ENCODE results near the gene TINAG. TPM values are rescaled to one million over a fixed set of nuclear protein-coding genes. Genes with fewer than 3 reads are reported as not detected.

The TINAG gene
- polyA plus RNA-seq = not detected

- Mint-ChIP-seq H3K27me3 (ENCODE audit: low read depth in 3 of 3) (no peaks in the 10 kb centered on the region), H3K9me3 (peaks cover 0 to 8% (median 7%) of the 10 kb centered on the region in 6 donors), H3K4me3 (no peak within 1 kb of the TSS), H3K4me1 (no peaks in the 10 kb centered on the region), H3K27ac (no peak within 1 kb of the TSS), H3K36me3 (no peaks in the 10 kb centered on the region)
- DNase-seq = no peak
These were observed at the start of gene TINAG for GRCh38 chr6:54308289-54308985. Gene TINAG (plus strand): TSS chr6:54308441. CDS start chr6:54308551, 110 bp downstream.

GRCh38 chr6:54260025-54260424 lies 48.2 kb upstream of the TINAG start:
- Mint-ChIP-seq H3K36me3 (no peaks in the 10 kb centered on the region), H3K27me3 (ENCODE audit: low read depth in 3 of 3) (no peaks in the 10 kb centered on the region), H3K4me3 (no peak overlapping the region), H3K4me1 (no peaks in the 10 kb centered on the region), H3K9me3 (peaks cover 0 to 7% (median 0%) of the 10 kb centered on the region in 6 donors), H3K27ac (no peak overlapping the region)
- no peak for DNase-seq

- H3K4me3 Mint-ChIP-seq = no peak overlapping the region
- H3K36me3 Mint-ChIP-seq = no peaks in the 10 kb centered on the region
- no peak overlapping the region for H3K27ac Mint-ChIP-seq
- no peak for DNase-seq
- peaks cover 0 to 9% (median 0%) of the 10 kb centered on the region in 6 donors for H3K9me3 Mint-ChIP-seq
- no peaks in the 10 kb centered on the region for H3K4me1 Mint-ChIP-seq
- no peaks in the 10 kb centered on the region for H3K27me3 Mint-ChIP-seq (ENCODE audit: low read depth in 3 of 3)
These were observed 45.7 kb upstream of the TINAG start for GRCh38 chr6:54262499-54262898.

DNA sequence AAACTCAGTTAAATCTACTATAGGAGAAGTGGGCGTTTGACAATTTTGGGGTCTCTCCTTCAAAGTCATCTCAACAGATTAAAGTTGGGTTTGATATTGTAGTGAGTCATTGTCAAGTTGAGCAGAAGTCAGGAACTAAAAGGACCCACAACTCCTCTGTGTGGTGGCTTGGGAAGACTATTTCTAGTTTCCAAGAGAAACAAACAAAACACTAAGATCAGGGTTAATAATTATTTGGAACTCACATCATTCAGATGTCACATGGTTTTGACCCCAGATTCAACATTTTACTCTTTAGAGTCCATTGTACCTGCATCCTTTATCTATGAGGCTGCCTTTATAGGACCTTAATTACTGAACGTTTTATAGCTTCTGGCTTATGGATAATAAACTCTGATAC lies 45.3 kb upstream of the TINAG start:
- no peaks in the 10 kb centered on the region for H3K36me3 Mint-ChIP-seq
- no peaks in the 10 kb centered on the region for H3K4me1 Mint-ChIP-seq
- no peak for DNase-seq
- H3K27me3 Mint-ChIP-seq (ENCODE audit: low read depth in 3 of 3) = no peaks in the 10 kb centered on the region
- H3K27ac Mint-ChIP-seq = no peak overlapping the region
- peaks cover 0 to 9% (median 0%) of the 10 kb centered on the region in 6 donors for H3K9me3 Mint-ChIP-seq
- no peak overlapping the region for H3K4me3 Mint-ChIP-seq

DNA sequence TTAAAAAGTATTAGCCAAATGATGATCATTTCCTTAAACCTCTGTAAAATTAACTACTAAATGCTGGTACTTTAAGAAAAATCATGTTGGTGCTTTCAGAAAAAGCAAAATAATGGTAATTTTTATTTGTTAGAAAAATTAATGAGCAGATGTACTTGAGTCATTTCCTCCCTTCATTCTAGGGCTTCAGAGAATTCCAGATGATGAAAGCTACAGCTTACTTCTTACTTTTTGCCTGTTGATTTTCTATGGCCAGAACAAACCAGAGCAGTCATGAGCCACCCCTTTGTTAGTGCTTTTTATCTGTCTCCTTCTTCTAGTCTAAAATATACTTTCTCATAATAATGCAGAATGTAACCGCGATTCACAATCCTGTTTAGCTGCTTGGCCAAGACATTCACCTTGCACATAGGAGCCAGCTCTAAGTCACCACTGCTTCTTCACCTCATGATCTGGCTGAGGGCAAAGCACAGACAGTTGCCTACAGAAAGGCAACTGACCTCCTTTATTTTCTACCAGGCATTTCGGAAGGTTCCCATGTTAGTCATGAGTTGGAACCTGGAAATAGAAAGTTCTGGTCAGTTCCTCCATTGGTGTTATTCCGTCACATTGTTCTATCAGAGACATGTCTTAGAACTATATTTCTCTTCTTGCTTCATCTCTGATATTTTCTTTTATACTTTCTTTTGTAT lies 43.5 kb upstream of the TINAG start:
- H3K27ac Mint-ChIP-seq = no peak overlapping the region
- H3K27me3 Mint-ChIP-seq (ENCODE audit: low read depth in 3 of 3) = no peaks in the 10 kb centered on the region
- DNase-seq = no peak
- H3K36me3 Mint-ChIP-seq = no peaks in the 10 kb centered on the region
- H3K9me3 Mint-ChIP-seq = peaks cover 0 to 13% (median 2%) of the 10 kb centered on the region in 6 donors
- no peaks in the 10 kb centered on the region for H3K4me1 Mint-ChIP-seq
- H3K4me3 Mint-ChIP-seq = no peak overlapping the region

GRCh38 chr6:54266400-54266923 lies 41.8 kb upstream of the TINAG start:
- H3K27ac Mint-ChIP-seq = no peak overlapping the region

DNA sequence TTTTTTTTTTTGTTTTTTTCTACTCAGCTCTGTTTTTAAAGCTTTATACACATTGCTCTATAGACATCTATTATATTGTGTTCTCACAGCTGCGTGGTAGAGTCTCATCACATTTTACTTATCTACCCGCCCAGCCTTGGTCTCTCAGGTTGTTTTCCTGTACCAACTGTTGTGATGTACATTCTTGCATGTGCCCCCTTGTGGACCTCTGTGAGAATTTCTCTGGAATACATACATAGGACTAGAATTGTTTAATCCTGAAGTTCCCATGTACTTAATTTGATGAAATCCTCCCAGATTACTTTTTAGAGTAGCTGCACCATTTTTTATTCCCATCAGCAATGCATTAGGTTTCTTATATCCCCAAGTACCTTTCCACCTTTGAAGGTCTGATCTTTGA lies 40.4 kb upstream of the TINAG start:
- Mint-ChIP-seq H3K27ac (no peak overlapping the region), H3K36me3 (no peaks in the 10 kb centered on the region), H3K27me3 (ENCODE audit: low read depth in 3 of 3) (peaks cover 2% of the 10 kb centered on the region in 3 donors)

More at GRCh38 chr6:54266400-54266923, 41.8 kb upstream of the TINAG start:
- H3K36me3 Mint-ChIP-seq = no peaks in the 10 kb centered on the region
- no peak for DNase-seq
- peaks cover 2% of the 10 kb centered on the region in 3 donors for H3K27me3 Mint-ChIP-seq (ENCODE audit: low read depth in 3 of 3)
- H3K4me3 Mint-ChIP-seq = no peak overlapping the region
- no peaks in the 10 kb centered on the region for H3K4me1 Mint-ChIP-seq
- peaks cover 0 to 9% (median 4%) of the 10 kb centered on the region in 6 donors for H3K9me3 Mint-ChIP-seq

DNA sequence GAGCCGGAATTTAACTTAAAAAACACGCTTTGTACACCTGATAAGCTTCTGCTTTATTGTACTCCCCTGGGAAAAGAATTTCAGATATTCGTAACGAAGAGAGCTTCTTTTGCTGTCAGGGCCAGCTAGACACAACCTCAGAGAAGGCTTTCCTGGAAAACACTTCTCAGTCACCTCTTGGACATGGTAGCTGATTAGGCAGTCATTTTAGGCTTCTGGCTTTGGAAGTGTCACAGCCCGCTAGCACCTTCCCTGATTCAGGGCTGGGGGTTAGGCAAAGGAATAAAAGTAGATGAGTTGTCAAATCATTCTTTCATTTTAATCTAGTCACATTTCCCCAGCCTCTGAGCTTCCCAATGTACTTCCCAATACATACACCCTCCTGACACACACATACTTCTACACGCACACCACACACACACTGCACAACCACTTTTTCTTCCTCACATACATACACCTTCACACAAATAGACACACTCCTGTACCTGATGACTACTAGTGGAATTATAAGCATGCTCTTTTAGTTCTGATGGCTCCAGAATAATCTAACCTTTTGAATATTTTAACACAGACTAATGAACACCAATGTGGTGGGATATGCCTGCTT lies 34.9 kb upstream of the TINAG start:
- H3K27ac Mint-ChIP-seq = no peak overlapping the region
- no peaks in the 10 kb centered on the region for H3K4me1 Mint-ChIP-seq
- H3K27me3 Mint-ChIP-seq (ENCODE audit: low read depth in 3 of 3) = peaks cover 2 to 3% (median 2%) of the 10 kb centered on the region in 3 donors

More for the DNA sequence above, 40.4 kb upstream of the TINAG start:
- H3K4me3 Mint-ChIP-seq = no peak overlapping the region
- H3K4me1 Mint-ChIP-seq = no peaks in the 10 kb centered on the region
- peaks cover 3 to 9% (median 5%) of the 10 kb centered on the region in 6 donors for H3K9me3 Mint-ChIP-seq
- DNase-seq = no peak

GRCh38 chr6:54274383-54274782 lies 33.9 kb upstream of the TINAG start:
- peaks cover 5 to 50% (median 17%) of the 10 kb centered on the region in 6 donors for H3K9me3 Mint-ChIP-seq
- no peak for DNase-seq
- no peaks in the 10 kb centered on the region for H3K4me1 Mint-ChIP-seq
- H3K36me3 Mint-ChIP-seq = no peaks in the 10 kb centered on the region
- H3K27me3 Mint-ChIP-seq (ENCODE audit: low read depth in 3 of 3) = peaks cover 2 to 3% (median 2%) of the 10 kb centered on the region in 3 donors
- H3K27ac Mint-ChIP-seq = no peak overlapping the region
- H3K4me3 Mint-ChIP-seq = no peak overlapping the region

More for the DNA sequence above, 34.9 kb upstream of the TINAG start:
- Mint-ChIP-seq H3K36me3 (no peaks in the 10 kb centered on the region), H3K4me3 (no peak overlapping the region), H3K9me3 (peaks cover 5 to 41% (median 11%) of the 10 kb centered on the region in 6 donors)
- no peak for DNase-seq

GRCh38 chr6:54282186-54282585 lies 26.1 kb upstream of the TINAG start:
- Mint-ChIP-seq H3K27ac (no peak overlapping the region), H3K4me3 (no peak overlapping the region), H3K36me3 (no peaks in the 10 kb centered on the region), H3K27me3 (ENCODE audit: low read depth in 3 of 3) (peaks cover 0 to under 1% (median 0%) of the 10 kb centered on the region in 3 donors), H3K9me3 (peaks cover 4 to 31% (median 15%) of the 10 kb centered on the region in 6 donors), H3K4me1 (no peaks in the 10 kb centered on the region)
- no peak for DNase-seq

GRCh38 chr6:54284161-54284860 lies 23.9 kb upstream of the TINAG start:
- DNase-seq = no peak
- Mint-ChIP-seq H3K36me3 (no peaks in the 10 kb centered on the region), H3K4me1 (no peaks in the 10 kb centered on the region), H3K9me3 (peaks cover 0 to 22% (median 3%) of the 10 kb centered on the region in 6 donors), H3K27ac (no peak overlapping the region), H3K4me3 (no peak overlapping the region), H3K27me3 (ENCODE audit: low read depth in 3 of 3) (no peaks in the 10 kb centered on the region)

GRCh38 chr6:54285595-54285994 lies 22.6 kb upstream of the TINAG start:
- DNase-seq = no peak

GRCh38 chr6:54286141-54286540 lies 22.1 kb upstream of the TINAG start:
- Mint-ChIP-seq H3K9me3 (peaks cover 0 to 23% (median 4%) of the 10 kb centered on the region in 6 donors), H3K4me3 (no peak overlapping the region), H3K36me3 (no peaks in the 10 kb centered on the region), H3K27ac (no peak overlapping the region), H3K27me3 (ENCODE audit: low read depth in 3 of 3) (no peaks in the 10 kb centered on the region), H3K4me1 (no peaks in the 10 kb centered on the region)
- DNase-seq = no peak

More at GRCh38 chr6:54285595-54285994, 22.6 kb upstream of the TINAG start:
- H3K27me3 Mint-ChIP-seq (ENCODE audit: low read depth in 3 of 3) = no peaks in the 10 kb centered on the region
- H3K27ac Mint-ChIP-seq = no peak overlapping the region
- H3K4me3 Mint-ChIP-seq = no peak overlapping the region
- no peaks in the 10 kb centered on the region for H3K4me1 Mint-ChIP-seq
- H3K9me3 Mint-ChIP-seq = peaks cover 0 to 23% (median 3%) of the 10 kb centered on the region in 6 donors
- H3K36me3 Mint-ChIP-seq = no peaks in the 10 kb centered on the region

Measured in immature natural killer cell (primary cell).